ENCODE data around the gene GNA14.

- TF ChIP-seq POLR2A (IDR thresholded peaks at IDR 0.05) (no peak), CTCF (IDR thresholded peaks at IDR 0.05) (no peak)
Measured at GRCh38 chr9:77438653-77439052, 209.5 kb downstream of the GNA14 start.

All from right lobe of liver (tissue), 4 donors.